ENCODE measurements around the gene SPPL2C. TPM values are rescaled to one million over a fixed set of nuclear protein-coding genes. Genes with fewer than 3 reads are reported as not detected.

Gene SPPL2C
- total and polyA plus RNA-seq, 10 of the 15 experiments (the other 5 are each of a cell fraction or from before 2014, with no cell fraction given) = not detected

DNA sequence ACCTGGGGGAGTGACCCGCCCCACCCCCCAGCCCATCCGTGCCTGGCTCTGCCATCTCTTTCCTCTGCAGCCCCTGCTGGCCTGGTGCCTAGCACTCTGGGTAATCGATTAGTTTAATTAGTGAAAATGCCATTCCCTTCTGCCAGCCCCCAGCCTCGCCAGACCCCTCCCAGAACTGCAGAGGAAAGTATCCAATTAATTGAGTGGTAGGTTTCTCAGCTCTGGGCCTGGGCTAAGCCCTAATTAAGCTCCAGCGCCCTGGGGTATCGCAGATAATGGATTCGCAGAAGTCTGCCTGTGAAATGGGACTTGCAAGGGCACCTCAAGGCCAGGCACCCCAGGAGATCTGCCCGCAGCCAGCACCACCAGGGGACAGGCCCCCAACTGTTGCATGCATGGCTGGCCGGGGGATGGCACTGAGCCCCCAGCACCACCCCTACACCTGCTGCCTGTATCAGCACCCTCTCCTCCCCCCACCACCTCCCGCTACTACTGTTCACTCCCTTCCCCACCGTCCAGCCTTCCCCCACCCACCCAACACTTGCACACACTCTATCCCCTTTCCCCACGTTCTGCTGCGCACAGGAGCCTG lies 19.7 kb upstream of the SPPL2C start:
- H3K27ac ChIP-seq (ENCODE audit: control insufficient read depth, insufficient read depth) = no peak overlapping the region
- no peaks in the 10 kb centered on the region for H3K79me2 ChIP-seq (ENCODE audit: control insufficient read depth, insufficient read depth, low read length)
- ATAC-seq (no peak), FAIRE-seq (no peak), DNase-seq (ENCODE audit: low read depth, low spot score) (no peak)
- no peaks in the 10 kb centered on the region for H3K9me3 ChIP-seq (replicated peaks; ENCODE audit: control insufficient read depth, insufficient read depth, low read length)
- RAD21 ChIA-PET (ENCODE audit: unreplicated experiment) = no interaction called here
- H3K4me3 ChIP-seq = no peak overlapping the region
- H2AFZ ChIP-seq (ENCODE audit: control insufficient read depth, low read depth, low read length) = no peak overlapping the region
- H3K36me3 ChIP-seq (ENCODE audit: control insufficient read depth in 2 of 2, insufficient read depth in 2 of 2, low read length in 1 of 2) = no peaks in the 10 kb centered on the region
- POLR2A ChIA-PET = no interaction called here
- no peak overlapping the region for H3K4me2 ChIP-seq (ENCODE audit: control insufficient read depth, insufficient read depth)
- intact Hi-C loops (cut with micrococcal nuclease; ENCODE audit: unreplicated experiment) (no loop called here), in situ Hi-C loops (cut with MboI) (loop anchor here (25.0 kb wide), 1 partner anchor 413 kb away; no protein-coding TSS in a partner anchor)
- CTCF ChIA-PET = interaction anchor here (3.2 kb wide), 1 partner anchor 185 kb away, joined by 12 read pairs; no protein-coding TSS in a partner anchor
- TF ChIP-seq IKZF1 (conservative IDR thresholded peaks at IDR 0.05) = no peak
- TF ChIP-seq KLF5 (IDR thresholded peaks at IDR 0.05; ENCODE audit: partially characterized antibody) = no peak
- TF ChIP-seq RAD21 (IDR thresholded peaks at IDR 0.05; ENCODE audit: insufficient read depth, low read depth, low read length) = no peak
- no peak for TF ChIP-seq SMARCA5 (IDR thresholded peaks at IDR 0.05)
- TF ChIP-seq EGR1 (IDR thresholded peaks at IDR 0.05; ENCODE audit: borderline replicate concordance in 1 of 2, low read depth in 2 of 2, low read length in 2 of 2) = no peak
- TF ChIP-seq NFYB (IDR thresholded peaks at IDR 0.05; ENCODE audit: insufficient read depth, low read depth, low read length) = no peak
- TF ChIP-seq POU2F2 (IDR thresholded peaks at IDR 0.05; ENCODE audit: borderline replicate concordance, low read depth, low read length) = no peak
- no peak for TF ChIP-seq BMI1 (IDR thresholded peaks at IDR 0.05; ENCODE audit: borderline replicate concordance)
- BruUV-seq (replicated peaks) = no TSS peak
- no peak overlapping the region for H3K9ac ChIP-seq (ENCODE audit: control insufficient read depth, insufficient read depth, low read length)
- no peaks in the 10 kb centered on the region for H3K4me1 ChIP-seq (ENCODE audit: control insufficient read depth, insufficient read depth, low read length)
- peaks cover 0 to 3% of the 10 kb centered on the region in 2 experiments; a peak in 2 of 4 replicates for H3K27me3 ChIP-seq (replicated peaks in 1 of 2; ENCODE audit: control insufficient read depth in 2 of 2, insufficient read depth in 2 of 2, low read length in 1 of 2)
- WGBS (ENCODE audit: insufficient coverage, insufficient replicate concordance, low lambda C conversion rate, missing lambda C conversion rate) = 27% methylated on average over 11 of the region's 13 CpGs
- SMC1A ChIA-PET (ENCODE audit: uncharacterized antibody, unreplicated experiment) = no interaction called here
- no peaks in the 10 kb centered on the region; the same call in 1 of the 2 replicates for H4K20me1 ChIP-seq (ENCODE audit: control insufficient read depth, insufficient read depth)
